Muscle of arm (tissue), 12 donors: Measurements from ENCODE around the gene MARCHF10. TPM values are rescaled to one million over a fixed set of nuclear protein-coding genes. Genes with fewer than 3 reads are reported as not detected.

ENCODE experiments used
- DNase-seq: peaks from one replicate; pipeline ENCODE4 v3.0.0-alpha.2; 2013
- polyA plus RNA-seq, 12 donors: library from polyadenylated mRNA; unstranded; fragments of 120-200 nt; gene quantifications; one replicate each; pipeline ENCODE4 v1.2.1, GENCODE V29; 2013; ENCODE audit not compliant: insufficient read length in 12 of 12

MARCHF10 gene
- polyA plus RNA-seq, 12 donors = 0.15 to 0.92 (median 0.47) TPM; not detected in 2

DNA sequence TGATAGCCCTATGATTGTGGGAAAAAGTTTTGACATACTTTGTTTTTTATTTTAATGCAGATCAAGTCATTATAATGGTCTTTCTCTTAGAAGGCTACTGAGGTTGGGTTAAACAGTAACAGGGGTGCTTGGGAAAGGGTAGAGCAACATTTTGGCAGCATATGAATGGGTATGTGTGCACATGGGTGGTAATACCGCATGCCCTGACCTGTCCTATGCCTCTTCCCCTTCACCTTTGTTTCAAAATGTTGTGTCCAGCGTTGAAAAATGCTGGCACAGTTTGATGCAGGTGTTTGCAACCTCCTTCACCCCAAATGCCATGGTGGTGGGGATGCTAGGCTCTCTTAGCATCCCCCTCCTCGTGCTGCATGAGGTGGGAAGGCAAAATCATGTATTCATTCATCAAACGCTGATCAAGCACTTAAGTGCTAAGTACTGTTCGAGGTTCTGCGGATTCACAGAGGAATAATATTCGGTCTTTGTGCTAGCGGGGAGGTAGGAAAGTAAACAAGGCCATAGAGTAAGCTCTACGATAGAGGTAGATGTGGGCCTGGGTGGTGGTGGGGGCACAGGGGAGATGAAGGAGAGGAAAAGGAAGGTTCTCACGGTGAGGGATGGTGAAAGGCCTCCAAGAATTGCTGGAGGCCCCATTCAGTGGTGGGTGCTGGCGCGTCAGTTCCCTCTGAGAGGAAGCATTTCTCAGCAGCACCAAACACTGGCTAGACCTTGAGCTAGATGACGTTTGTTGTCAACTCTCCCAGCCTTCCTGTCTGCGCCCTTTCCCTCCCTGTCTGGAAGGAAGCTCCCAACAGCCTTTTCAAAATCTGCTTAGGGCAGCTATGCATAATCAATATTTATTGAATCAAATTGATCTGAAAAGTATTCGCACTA is 13.3 kb upstream of the MARCHF10 start:
- DNase-seq = no peak

DNA sequence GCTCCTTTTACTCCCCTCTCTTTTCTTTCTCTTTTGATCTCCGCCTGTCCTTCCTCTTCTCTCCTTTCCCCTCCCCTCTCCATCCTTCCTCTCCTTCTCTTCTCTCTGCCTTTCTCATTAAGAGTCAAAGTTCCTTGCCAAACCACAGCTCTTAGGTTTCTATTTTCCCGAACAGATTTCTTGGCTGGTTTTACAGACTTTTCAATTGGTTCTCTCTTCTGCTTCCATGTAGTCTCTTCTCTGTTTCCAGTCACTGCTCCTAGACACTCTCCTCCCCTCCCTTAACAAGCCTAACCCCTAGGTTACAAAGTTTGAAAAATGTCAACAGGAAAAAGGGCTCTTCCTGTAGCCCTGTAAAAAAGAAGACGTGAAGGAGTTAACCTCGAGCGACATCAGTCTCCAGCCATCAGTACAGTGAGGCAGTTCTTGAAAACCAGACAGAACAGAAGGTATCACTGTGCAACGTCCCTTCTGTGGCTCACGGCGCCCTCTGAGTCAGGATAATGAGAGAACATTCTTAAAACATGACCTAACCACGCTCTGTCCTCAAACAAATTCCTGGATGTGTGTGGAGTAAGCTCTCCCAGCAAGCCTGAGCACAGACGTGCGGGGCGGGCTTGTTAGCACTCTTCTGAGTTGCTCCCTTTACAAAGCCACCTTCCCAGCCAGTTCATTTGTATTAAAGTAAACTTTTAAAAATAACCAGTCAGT is 11.6 kb upstream of the MARCHF10 start:
- peak; percentile 86 for DNase-seq

DNA sequence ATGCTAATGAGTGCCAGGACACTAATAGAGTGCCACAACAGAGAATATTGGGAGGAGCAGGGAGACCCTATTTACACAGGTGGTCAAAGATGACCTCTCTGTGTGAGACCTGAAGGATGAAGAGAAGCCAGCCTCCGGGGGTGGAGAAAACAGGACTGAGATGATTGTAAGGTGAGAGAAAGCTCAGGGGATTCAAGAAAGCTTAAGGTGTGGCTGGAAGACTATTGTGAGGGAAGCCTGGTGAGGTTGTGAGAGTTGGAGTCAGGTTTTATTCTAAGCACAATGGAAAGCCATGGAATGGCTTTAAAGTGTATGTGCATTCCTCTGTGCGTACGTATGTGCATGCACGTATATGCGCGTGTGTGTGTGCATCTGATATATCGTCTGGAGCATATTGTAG is 10.4 kb upstream of the MARCHF10 start:
- DNase-seq = no peak

DNA sequence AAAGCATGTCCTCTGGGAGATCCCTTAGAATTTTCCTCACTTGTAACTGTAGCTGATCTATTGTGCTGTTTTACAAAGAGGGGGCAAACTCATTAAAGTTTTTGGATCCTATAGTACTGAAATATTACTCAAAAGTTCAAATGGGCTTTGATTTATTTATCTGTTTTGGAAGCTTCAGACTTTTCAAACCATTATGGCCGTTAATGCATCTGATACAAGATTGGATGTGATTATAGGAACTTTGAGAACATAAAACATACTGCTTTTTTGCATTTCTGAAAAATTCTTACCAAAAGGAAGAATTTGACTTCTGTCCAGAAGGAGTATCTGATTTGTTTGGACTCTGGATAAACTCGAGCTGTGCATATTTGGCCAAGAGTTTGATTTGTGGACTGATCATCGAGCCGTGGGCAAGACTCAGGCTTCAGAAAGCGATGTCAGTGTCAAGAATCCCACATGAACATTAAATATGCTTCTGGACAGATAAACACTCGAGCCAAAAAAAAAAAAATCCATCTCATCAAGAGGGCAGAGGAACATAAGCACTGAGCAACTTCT is 8.2 kb upstream of the MARCHF10 start:
- peak; percentile 38 for DNase-seq

DNA sequence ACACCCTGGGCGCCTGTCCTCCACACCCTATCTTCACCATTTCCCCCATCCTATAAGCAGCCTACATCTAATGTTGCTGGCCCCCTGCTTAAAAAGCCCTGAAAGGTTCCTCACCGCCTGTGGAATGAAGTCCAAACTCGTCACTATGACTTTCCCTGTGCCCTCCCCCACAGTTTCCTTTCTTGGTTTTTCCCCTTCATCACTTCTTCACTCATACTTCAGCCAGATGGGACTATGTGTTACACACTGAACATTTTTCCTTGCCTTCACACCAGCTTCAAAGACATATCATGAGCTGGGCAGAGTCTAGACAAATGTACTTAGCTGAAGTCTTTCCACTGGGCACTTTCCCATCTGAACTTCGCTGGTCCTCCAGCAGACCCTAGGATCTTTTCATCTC is 1.5 kb upstream of the MARCHF10 start:
- no peak for DNase-seq

DNA sequence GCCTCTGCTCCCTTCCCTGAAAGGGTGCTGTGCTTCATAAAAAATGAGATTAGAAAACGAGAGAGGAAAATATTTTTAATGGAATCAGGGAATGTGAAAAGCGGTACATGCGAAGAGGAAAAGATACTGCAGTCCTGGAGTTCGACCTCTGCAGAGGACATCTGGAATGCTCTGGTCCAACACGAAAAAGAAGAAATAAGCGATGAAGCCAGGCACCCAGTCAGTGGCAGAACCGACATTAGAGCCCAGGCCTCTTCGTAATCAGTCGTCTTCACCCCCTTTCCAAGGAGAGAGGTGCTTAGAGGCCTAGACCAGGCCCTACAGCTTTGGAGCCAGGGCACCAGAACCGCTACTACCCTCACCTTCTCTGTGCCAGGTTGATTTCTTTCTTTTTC is 459 bp upstream of the MARCHF10 start:
- no peak for DNase-seq

DNA sequence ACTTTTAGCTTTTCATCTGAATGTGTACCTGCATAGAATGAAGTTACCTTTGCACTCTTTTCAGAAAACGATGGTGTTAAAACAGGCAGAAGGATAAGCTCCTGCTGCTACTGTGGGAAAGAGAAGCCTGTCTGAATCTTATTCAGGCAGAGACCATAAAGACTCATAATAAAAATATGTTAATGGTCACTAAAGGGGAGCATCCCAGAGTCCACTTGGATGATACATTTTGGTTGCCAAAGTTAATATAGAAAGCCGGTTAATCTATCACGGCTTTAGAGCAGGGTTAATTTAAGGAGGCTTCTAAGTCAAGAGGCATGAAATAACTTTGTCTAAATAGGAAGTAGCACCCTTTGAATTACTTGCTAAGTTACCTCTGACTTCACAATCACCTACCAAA is 2.9 kb downstream of the MARCHF10 start:
- no peak for DNase-seq

DNA sequence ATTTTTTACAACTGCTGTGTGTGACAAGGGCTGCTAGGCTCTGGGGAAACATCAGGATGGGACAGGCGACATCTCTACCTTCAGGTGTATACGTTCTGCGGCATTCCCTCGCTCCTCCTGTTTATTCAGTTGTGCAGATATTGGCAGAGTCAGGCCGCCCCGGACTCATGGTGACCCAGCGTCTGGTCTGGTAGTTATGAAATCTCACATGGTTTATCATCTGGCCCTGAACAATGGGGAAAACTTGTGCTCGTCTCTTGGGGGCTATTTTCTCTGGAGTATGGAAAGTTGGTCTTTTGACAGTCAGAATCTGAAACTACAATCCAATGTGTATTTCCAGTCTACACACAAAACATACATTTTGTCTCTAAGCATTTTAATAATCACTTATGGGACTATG is 3.3 kb downstream of the MARCHF10 start:
- no peak for DNase-seq

DNA sequence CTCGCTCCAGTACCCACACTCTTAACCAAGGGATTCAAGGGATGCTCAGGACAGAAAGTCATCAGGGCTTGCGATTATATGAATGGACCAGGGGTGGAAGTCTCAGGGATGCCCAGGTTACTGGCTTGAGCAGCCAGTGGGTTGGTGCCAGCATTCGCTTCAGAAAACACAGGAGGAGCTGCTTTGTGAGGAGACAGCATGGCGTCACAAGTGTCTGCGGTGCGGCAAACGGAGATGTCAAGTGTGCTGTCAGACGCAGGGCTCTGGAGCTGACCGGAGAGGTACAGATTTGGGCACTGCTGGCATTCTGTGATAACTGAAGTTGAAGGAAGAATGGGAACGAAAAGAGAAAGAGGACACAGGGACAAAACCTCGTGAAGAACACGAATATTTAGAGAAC is 4.1 kb downstream of the MARCHF10 start:
- DNase-seq = no peak

DNA sequence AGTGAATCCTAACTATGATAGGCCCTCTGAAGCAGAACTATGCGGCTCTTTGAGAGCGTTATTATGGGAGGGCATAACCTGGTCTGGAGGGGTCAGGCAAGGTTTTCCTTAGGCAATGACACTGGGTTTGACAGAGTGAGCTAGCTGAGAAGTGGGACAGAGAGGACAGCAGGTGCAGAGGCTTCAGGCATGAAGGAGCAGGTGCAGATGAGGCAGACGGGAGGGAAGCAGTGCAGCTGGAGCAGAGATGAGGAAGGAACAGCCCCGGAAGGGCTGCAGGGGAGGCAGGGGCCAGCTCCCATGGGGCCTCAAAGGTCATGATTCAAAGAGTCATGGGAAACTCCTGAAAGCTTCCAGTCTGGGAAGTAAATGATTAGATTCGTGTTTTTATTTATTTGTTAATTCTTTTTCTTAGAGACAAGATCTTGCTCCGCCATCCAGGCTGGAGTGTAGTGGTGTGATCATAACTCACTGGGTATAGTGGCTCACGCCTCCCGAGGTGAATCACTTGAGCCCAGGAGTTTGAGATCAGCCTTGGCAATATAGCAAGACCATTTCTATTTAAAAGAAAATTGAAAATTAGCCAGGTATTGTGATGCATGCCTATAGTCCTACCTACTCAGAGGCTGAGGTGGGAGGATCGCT is 5.4 kb downstream of the MARCHF10 start:
- no peak for DNase-seq

DNA sequence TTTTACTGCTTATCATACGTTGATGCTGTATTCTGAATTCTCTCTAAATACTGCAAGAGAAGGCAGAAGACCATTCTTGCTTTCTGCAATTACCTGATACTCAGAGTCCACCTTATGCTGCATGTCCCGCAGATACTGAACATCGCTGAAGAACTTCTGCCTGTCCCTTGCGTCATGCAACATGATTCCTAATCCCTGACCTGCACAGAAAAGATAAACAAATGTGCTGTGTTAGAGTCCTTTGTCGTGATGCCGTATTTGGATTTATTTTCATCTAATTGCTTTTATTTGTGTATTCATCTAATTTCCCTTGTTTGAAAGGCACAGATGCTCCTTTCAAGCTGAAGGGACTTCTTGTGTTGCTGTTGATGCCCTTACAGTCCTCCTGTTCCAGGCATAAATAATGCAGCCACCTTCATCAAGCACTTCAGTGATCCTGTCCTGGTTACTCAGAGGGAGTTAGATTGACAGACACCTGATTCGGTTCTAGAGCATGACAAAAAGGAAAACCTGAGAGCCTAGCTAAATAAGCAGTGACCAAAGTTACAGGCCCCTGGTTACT is 6.5 kb downstream of the MARCHF10 start:
- DNase-seq = no peak

DNA sequence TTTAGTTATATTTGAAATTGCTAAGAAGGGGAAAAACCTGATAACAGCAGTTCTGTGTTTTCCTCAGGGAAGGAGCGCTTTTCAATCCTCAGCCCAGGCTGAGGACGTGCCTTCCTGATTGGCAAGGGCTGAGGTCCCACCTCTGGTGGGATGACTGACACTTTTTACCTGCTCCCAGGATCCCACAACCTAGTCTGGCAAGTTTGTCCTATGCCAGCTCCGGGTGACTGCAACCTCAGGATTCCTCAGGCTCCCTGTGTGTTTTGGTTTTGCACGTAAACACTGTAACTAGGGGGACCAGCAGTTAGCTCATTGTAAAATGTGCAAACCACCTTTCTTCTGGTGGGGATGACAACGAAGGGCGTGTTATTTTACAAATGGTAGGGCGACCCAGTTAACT is 7.5 kb downstream of the MARCHF10 start:
- no peak for DNase-seq

DNA sequence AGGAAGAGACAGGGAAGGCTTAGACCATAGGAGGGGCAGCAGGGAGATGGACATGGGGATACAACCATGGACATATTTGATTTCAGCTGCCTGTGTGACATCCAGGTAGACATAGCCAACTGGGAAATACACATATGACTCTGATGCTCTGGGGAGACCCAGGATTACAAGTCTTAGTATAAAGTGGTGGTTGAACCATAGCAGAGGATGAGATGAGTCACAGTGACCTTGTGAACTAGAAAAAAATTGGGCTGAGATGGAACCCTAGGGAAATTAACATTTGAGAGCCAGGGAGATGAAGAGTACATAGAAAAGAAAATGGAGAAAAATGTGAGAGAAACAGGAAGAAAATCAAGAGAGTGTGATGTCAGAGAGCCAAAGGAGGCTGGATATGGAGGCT is 10.2 kb downstream of the MARCHF10 start:
- DNase-seq = no peak

DNA sequence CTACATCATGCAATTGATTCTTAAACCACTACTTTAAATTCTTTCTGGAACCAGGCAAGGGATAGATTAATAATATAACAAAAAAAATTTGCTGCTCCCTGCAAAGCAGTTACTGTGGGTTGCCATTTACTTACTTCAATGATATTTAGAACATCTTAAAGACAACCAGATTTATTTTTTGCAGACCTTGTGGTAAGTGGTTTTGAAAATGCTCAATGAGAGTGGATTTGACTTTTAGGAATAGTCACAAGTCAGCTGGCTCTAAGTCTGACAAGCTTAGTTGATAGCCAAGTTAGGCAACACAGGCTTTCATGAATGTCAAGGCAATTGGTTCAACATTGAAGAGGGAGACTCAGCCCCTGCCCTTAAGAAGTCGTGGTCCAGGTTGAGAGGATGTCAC is 11.8 kb downstream of the MARCHF10 start:
- DNase-seq = no peak

DNA sequence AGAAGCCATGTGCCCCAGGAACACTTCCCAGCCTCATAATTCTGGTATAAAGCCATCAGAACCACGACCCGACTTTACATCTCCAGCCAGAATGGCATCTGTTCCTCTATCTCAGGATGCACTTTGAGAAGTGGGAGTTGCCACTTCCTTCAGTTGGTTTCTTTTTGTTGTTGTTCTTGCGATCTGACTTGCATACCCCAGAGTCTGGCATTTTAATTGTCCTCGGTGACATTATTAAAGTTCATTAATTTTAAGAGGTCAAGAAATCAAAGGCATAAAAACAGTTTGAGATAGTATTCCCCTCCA is 13.5 kb downstream of the MARCHF10 start:
- no peak for DNase-seq

DNA sequence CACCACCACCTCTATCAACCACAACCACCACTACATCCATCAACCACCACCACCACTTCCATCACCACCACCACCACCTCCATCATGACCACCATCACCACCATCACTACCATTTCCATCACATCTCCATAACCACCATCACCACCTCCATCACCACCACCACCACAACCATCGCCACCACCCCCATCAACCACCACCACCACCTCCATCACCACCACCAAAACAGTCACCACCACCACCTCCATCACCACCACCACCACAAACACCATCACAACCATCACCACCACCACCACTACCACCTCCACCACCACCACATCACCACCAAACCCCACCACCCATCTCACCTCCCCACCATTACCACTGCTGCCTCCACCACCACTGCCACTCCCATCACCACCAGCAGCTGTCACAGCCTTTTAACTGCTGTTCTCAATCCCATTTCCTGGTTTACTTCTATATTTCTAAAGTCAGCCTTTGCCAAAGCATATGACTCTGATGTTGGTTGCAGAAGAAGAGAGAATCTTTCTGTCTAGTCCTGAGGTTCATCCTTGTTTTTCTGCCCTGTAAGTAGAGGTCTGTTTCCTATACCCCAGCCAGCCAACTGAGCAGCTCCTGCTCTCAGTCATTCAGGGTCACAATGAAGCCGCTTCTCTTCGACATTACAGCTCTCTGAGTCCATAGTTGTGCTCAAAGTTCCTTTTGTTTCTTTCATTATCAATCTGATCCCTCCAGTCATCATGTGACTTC is 14.0 kb downstream of the MARCHF10 start:
- no peak for DNase-seq

DNA sequence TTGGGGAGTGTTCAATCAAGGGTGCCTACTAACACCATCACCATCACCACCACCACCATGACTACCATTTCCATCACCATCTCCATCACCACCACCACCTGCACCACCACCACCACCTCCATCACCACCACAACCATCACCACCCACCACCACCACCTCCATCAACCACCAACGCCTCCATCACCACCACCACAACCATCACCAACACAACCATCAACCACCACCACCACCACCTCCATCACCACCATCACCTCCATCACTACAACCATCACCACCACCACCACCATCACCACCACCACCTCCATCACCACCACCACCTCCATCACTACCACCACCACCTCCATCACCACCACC is 15.7 kb downstream of the MARCHF10 start:
- DNase-seq = no peak

DNA sequence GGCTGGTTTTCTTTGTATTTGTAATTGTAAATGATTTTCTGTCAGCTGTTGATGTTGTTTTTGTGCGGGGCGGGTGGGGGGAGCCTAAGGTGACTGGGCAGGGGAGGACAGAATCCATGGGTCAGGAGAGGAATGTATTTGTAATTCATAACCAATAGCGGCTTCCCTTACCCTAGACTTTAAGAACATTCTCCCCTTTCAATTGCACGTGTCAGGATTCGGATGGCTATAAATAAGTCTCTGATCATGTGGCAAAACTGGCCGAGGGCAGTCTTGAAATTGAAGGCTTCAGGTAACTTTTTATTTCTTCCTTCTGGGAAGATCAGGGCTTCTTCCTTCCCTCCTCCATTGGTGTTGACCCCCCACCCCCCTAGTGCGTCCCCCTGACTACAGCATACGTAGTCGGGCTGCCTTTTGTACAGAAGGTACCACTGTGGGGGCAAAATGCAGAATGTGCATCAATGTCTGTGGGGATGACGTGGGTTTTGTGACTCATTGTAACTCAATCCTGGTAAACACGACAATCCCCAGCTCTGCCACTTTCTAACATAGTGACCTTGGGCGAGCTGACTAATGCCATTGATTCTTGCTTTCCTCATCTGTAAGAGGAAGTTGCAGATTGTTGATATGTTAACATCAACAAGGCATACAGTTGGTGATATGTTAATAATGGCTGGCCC is 16.2 kb downstream of the MARCHF10 start:
- DNase-seq = no peak

DNA sequence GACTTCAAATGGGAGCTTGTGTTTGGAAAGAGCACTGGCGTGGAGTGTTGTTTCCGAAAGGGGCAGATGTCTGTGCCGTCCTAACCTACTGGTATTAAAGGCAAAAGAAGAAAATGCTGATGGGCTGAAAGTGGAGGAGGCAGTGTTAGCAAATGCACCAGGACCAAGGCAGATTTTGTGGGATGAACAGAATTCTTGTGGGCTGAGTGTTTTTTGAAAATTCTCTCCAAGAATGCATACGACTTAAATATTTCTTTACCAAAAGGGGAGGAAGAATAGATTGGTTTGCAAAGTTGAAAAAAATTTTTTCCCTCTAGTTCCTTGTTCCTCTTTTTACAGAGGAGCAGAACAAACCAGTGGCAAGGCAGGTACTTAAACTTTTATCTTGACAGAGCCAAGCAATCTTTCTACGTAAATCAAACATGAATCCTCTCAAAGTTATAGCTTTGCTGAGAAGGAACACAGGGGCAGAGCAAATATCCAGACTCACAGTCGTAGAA is 16.8 kb downstream of the MARCHF10 start:
- no peak for DNase-seq

DNA sequence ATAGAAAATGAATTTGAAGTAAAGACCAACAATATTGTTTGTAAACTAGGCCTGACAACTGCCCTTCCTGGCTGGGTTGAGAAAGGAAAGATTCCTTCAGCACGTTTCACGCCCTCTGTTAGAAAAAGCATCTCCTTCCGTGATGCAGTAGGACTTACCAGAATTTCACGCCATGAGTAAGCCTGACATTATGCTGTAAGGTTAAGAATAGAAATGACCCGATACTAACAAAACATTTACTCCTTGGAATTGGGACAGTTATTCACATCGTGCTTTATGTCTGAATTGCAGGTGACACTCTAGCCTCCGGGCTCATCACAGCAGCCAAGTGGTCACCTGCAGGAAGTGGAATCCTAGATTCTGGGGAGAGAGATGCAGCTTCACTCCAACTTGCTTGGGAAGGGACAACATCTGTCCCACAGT is 17.5 kb downstream of the MARCHF10 start:
- no peak for DNase-seq

DNA sequence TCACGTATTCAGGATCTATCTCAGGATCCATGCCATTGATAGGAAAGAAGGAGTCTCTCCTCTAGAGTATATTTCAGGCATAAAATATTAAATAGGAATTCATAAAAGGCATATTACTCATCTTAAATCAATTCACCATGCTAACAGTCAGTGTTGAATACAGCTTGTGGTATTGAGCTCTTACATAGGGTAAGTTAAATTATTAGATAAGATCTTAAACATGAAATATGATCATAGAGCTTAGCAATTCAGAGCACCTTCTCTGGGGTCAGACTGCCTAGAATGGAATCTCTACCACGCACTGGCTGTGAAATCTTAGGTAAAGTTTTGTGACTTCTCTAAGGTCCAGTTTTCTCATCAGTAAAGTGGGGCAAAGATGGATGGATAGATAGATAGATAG is 20.7 kb downstream of the MARCHF10 start:
- DNase-seq = no peak
